ENCODE data around the gene SPAG5.

- no peak for TF ChIP-seq CTCF (IDR thresholded peaks at IDR 0.05)
- TF ChIP-seq EP300 (IDR thresholded peaks at IDR 0.05), result no peak
- TF ChIP-seq POLR2A (IDR thresholded peaks at IDR 0.05), result no peak
Measured at GRCh38 chr17:28527859-28528258, 71.0 kb downstream of the SPAG5 start.

Data from tibial nerve (tissue), 4 donors.